Skin epidermis (tissue), 12 donors: ENCODE data around the gene RAD9B.
A peak's percentile ranks its signal among the peaks of the same experiment; 100 is the strongest.

ENCODE experiments used
- H3K27ac ChIP-seq, 21 experiments: fragments of 200-600 bp; sonication (generic) in 11 of 21; one replicate each; pipeline ENCODE4 v1.5.0; 2020; ENCODE audit warnings: mild to moderate bottlenecking in 3 of 21, inconsistent platforms in 2 of 21, moderate library complexity in 2 of 21
- H3K4me3 ChIP-seq, 7 experiments: fragments of 200-600 bp; sonication (generic) in 2 of 7; one replicate each; pipeline ENCODE4 v1.5.0; 2020; ENCODE audit warnings: inconsistent platforms in 2 of 7, mild to moderate bottlenecking in 2 of 7, moderate library complexity in 1 of 7

RAD9B gene

GRCh38 chr12:110549716-110550115 lies 47.6 kb downstream of the RAD9B start:
- Histone ChIP-seq H3K4me3 (no peak overlapping the region), H3K27ac (peak overlapping the region in 1 of 21 experiments; percentile 63)

GRCh38 chr12:110550981-110551380 lies 48.9 kb downstream of the RAD9B start:
- no peak overlapping the region for H3K27ac ChIP-seq
- H3K4me3 ChIP-seq = no peak overlapping the region
